Liver (tissue), 9 donors: ENCODE measurements around the gene ZDHHC24. TPM values are rescaled to one million over a fixed set of nuclear protein-coding genes. Genes with fewer than 3 reads are reported as not detected.

Experiments used
- DNase-seq: peaks from one replicate; pipeline ENCODE4 v3.0.0-alpha.2; 2017; ENCODE audit warnings: low spot score
- H3K27ac ChIP-seq, 2 donors: one replicate each; pipeline ENCODE4 v1.7.0; 2013; ENCODE audit warnings: inconsistent platforms in 2 of 2, low read length in 2 of 2, control low read depth in 1 of 2, low read depth in 1 of 2, mild to moderate bottlenecking in 1 of 2
- H3K27me3 ChIP-seq, 4 donors: one replicate each; pipeline versions ENCODE4 v1.6.1 to v1.7.0; 2013; ENCODE audit warnings: low read length in 3 of 4, inconsistent platforms in 1 of 4, mild to moderate bottlenecking in 1 of 4, moderate library complexity in 1 of 4; ENCODE audit not compliant: control insufficient read depth in 4 of 4, insufficient read depth in 4 of 4
- H3K36me3 ChIP-seq, 4 donors: one replicate each; pipeline versions ENCODE4 v1.6.1 to v1.7.0; 2013; ENCODE audit warnings: low read length in 3 of 4, mild to moderate bottlenecking in 3 of 4, low read depth in 1 of 4, moderate library complexity in 1 of 4; ENCODE audit not compliant: control insufficient read depth in 4 of 4, insufficient read depth in 3 of 4
- H3K4me1 ChIP-seq, 4 donors: one replicate each; pipeline versions ENCODE4 v1.6.1 to v1.7.0; 2013; ENCODE audit warnings: low read length in 3 of 4, mild to moderate bottlenecking in 3 of 4, moderate library complexity in 1 of 4; ENCODE audit not compliant: control insufficient read depth in 4 of 4, insufficient read depth in 4 of 4
- H3K4me3 ChIP-seq, 3 donors: one replicate each; pipeline versions ENCODE4 v1.6.1 to v1.7.0; 2013; ENCODE audit warnings: low read length in 3 of 3, control low read depth in 1 of 3, low read depth in 1 of 3, mild to moderate bottlenecking in 1 of 3
- H3K9ac ChIP-seq, 2 donors: one replicate each; pipeline ENCODE4 v1.7.0; 2013; ENCODE audit warnings: low read length in 2 of 2, mild to moderate bottlenecking in 2 of 2, moderate library complexity in 2 of 2, control low read depth in 1 of 2, low read depth in 1 of 2
- H3K9me3 ChIP-seq, 4 donors: one replicate each; pipeline versions ENCODE4 v1.6.1 to v1.7.0; 2013; ENCODE audit warnings: low read length in 3 of 4; ENCODE audit not compliant: control insufficient read depth in 4 of 4
- ATF3 ChIP-seq: IDR thresholded peaks from 2 replicates; pipeline ENCODE4 v1.6.1; 2016; ENCODE audit warnings: antibody characterized with exemption
- EGR1 ChIP-seq, 2 donors: IDR thresholded peaks; 2 replicates each; pipeline ENCODE4 v1.6.1; 2016 to 2018; ENCODE audit warnings: antibody characterized with exemption in 2 of 2, low read depth in 2 of 2
- FOXA1 ChIP-seq: IDR thresholded peaks from 2 replicates; pipeline ENCODE4 v1.6.1; 2016; ENCODE audit warnings: antibody characterized with exemption
- FOXA2 ChIP-seq: IDR thresholded peaks from 2 replicates; pipeline ENCODE4 v1.6.1; 2016; ENCODE audit warnings: antibody characterized with exemption
- GABPA ChIP-seq, 2 donors: IDR thresholded peaks in 1 of 2; conservative IDR thresholded peaks in 1 of 2; 2 replicates each; pipeline ENCODE4 v1.6.1; 2016; ENCODE audit warnings: antibody characterized with exemption in 2 of 2, mild to moderate bottlenecking in 1 of 2, moderate library complexity in 1 of 2
- HNF4A ChIP-seq, 2 donors: conservative IDR thresholded peaks; 2 replicates each; pipeline ENCODE4 v1.6.1; 2016; ENCODE audit warnings: antibody characterized with exemption in 2 of 2, mild to moderate bottlenecking in 2 of 2
- HNF4G ChIP-seq: IDR thresholded peaks from 2 replicates; pipeline ENCODE4 v1.6.1; 2016; ENCODE audit warnings: antibody characterized with exemption
- JUND ChIP-seq, 2 donors: IDR thresholded peaks; 2 replicates each; pipeline ENCODE4 v1.6.1; 2016; ENCODE audit warnings: antibody characterized with exemption in 2 of 2
- MAX ChIP-seq: IDR thresholded peaks from 2 replicates; pipeline ENCODE4 v1.6.1; 2016; ENCODE audit warnings: antibody characterized with exemption
- NR2F2 ChIP-seq: IDR thresholded peaks from 2 replicates; pipeline ENCODE4 v1.6.1; 2016; ENCODE audit warnings: antibody characterized with exemption
- RAD21 ChIP-seq, 2 donors: IDR thresholded peaks; 2 replicates each; pipeline ENCODE4 v1.6.1; 2016; ENCODE audit warnings: antibody characterized with exemption in 2 of 2, mild to moderate bottlenecking in 2 of 2
- REST ChIP-seq: IDR thresholded peaks from 2 replicates; pipeline ENCODE4 v1.6.1; 2016; ENCODE audit warnings: antibody characterized with exemption, mild to moderate bottlenecking
- RXRA ChIP-seq, 2 donors: IDR thresholded peaks; 2 replicates each; pipeline ENCODE4 v1.6.1; 2017 to 2018; ENCODE audit warnings: antibody characterized with exemption in 2 of 2, mild to moderate bottlenecking in 1 of 2
- SP1 ChIP-seq: IDR thresholded peaks from 2 replicates; pipeline ENCODE4 v1.6.1; 2018; ENCODE audit warnings: antibody characterized with exemption, mild to moderate bottlenecking
- TAF1 ChIP-seq: conservative IDR thresholded peaks from 2 replicates; pipeline ENCODE4 v1.6.1; 2016; ENCODE audit warnings: antibody characterized with exemption, mild to moderate bottlenecking
- YY1 ChIP-seq: IDR thresholded peaks from 2 replicates; pipeline ENCODE4 v1.6.1; 2016; ENCODE audit warnings: antibody characterized with exemption, mild to moderate bottlenecking
- ZBTB33 ChIP-seq: IDR thresholded peaks from 2 replicates; pipeline ENCODE4 v1.6.1; 2016; ENCODE audit warnings: antibody characterized with exemption
- whole genome bisulfite sequencing: extraction: QIAGEN DNeasy Blood & Tissue Kit; methylation state at CpG from one replicate; pipeline ENCODE4 v1.1.7; 2013; 5-methylcytosine and 5-hydroxymethylcytosine counted together
- polyA plus RNA-seq, 2 donors: library from polyadenylated mRNA; stranded (reverse) in 1 of 2; unstranded in 1 of 2; fragments of 200-250 nt in 1 of 2; fragments of >200 nt in 1 of 2; fragmentation: Nextera tagmentation in 1 of 2; extraction: Ambion mirVana in 1 of 2; gene quantifications; one replicate each; pipeline versions ENCODE4 v1.2.1 to v1.2.3, GENCODE V29; 2013 to 2015
- total RNA-seq, 2 donors: library from RNA; depleted of rRNA; stranded (reverse); fragments of >200 nt; gene quantifications; one replicate each; pipeline ENCODE4 v1.2.3, GENCODE V29; 2014
- donor health status: healthy.
- donor health status: healthy.
- donor health status: healthy.
- donor health status: healthy.
- donor health status: healthy.

Gene ZDHHC24
- total and polyA plus RNA-seq, 4 donors = 4.1 to 6.4 (median 5.1) TPM

GRCh38 chr11:66529069-66529468, 16.8 kb downstream of the ZDHHC24 start:
- Histone ChIP-seq H3K9me3 (no peaks in the 10 kb centered on the region), H3K4me1 (no peaks in the 10 kb centered on the region), H3K36me3 (peaks cover 0 to 15% (median 0%) of the 10 kb centered on the region in 4 donors), H3K27me3 (no peaks in the 10 kb centered on the region), H3K4me3 (no peak overlapping the region), H3K27ac (no peak overlapping the region), H3K9ac (no peak overlapping the region)
- TF ChIP-seq RAD21 (IDR thresholded peaks at IDR 0.05) = no peak
- no peak for TF ChIP-seq ATF3
- WGBS = 85% methylated on average over 10 of the region's 10 CpGs
- DNase-seq = no peak

- TF ChIP-seq HNF4A (conservative IDR thresholded peaks at IDR 0.05) (no peak), HNF4G (no peak), SP1 (no peak), FOXA2 (no peak), REST (no peak), TAF1 (no peak), MAX (no peak), JUND (IDR thresholded peaks at IDR 0.05) (no peak), GABPA (IDR thresholded peaks at IDR 0.05 in 1 of 2, conservative IDR thresholded peaks at IDR 0.05 in 1 of 2) (no peak)
- no peak for DNase-seq
- H3K36me3 ChIP-seq = peaks cover 2 to 25% (median 12%) of the 10 kb centered on the region in 4 donors
- WGBS = 94% methylated on average over 10 of the region's 10 CpGs
- H3K4me3 ChIP-seq = no peak overlapping the region
- H3K27me3 ChIP-seq = no peaks in the 10 kb centered on the region
- no peaks in the 10 kb centered on the region for H3K9me3 ChIP-seq
- H3K9ac ChIP-seq = no peak overlapping the region
- H3K27ac ChIP-seq = no peak overlapping the region
- no peaks in the 10 kb centered on the region for H3K4me1 ChIP-seq
These were observed 21.4 kb downstream of the ZDHHC24 start for GRCh38 chr11:66524304-66525040.

- 94% methylated on average over 11 of the region's 11 CpGs for WGBS
- no peak overlapping the region for H3K4me3 ChIP-seq
- H3K27me3 ChIP-seq = no peaks in the 10 kb centered on the region
- no peak overlapping the region for H3K9ac ChIP-seq
- H3K9me3 ChIP-seq = no peaks in the 10 kb centered on the region
- no peak for TF ChIP-seq ZBTB33
- no peak for TF ChIP-seq ATF3
- TF ChIP-seq YY1 = no peak
- TF ChIP-seq FOXA2 = no peak
- no peak for TF ChIP-seq RAD21 (IDR thresholded peaks at IDR 0.05)
- no peak for TF ChIP-seq SP1
- TF ChIP-seq HNF4G = no peak
- TF ChIP-seq MAX = no peak
- no peak for TF ChIP-seq JUND (IDR thresholded peaks at IDR 0.05)
- no peak for TF ChIP-seq EGR1 (IDR thresholded peaks at IDR 0.05; ENCODE audit: low read depth in 2 of 2)
- no peak for TF ChIP-seq RXRA (IDR thresholded peaks at IDR 0.05)
- no peak for TF ChIP-seq NR2F2
- no peak for TF ChIP-seq FOXA1
- TF ChIP-seq GABPA (IDR thresholded peaks at IDR 0.05 in 1 of 2, conservative IDR thresholded peaks at IDR 0.05 in 1 of 2) = no peak
- no peak for TF ChIP-seq REST
- H3K36me3 ChIP-seq = peaks cover 2 to 25% (median 12%) of the 10 kb centered on the region in 4 donors
- no peak overlapping the region for H3K27ac ChIP-seq
- DNase-seq = no peak
- no peaks in the 10 kb centered on the region for H3K4me1 ChIP-seq
These were observed 22.2 kb downstream of the ZDHHC24 start for GRCh38 chr11:66523611-66524010.
